HL-60 (cell line): ENCODE data around the gene ANKAR.

Experiments
- DNase-seq, 2 experiments: peaks; one replicate each; pipeline ENCODE4 v3.0.0-alpha.2; 2010 to 2020; ENCODE audit warnings: low read depth in 1 of 2, low spot score in 1 of 2
- H3K27ac ChIP-seq: fragments of 250-450 bp; sonication (Bioruptor Pico); replicated peaks from 2 replicates; pipeline ENCODE4 v1.5.1; 2020; ENCODE audit warnings: mild to moderate bottlenecking, moderate library complexity
- H3K27me3 ChIP-seq: fragments of 250-450 bp; sonication (Bioruptor Pico); 2 replicates; pipeline ENCODE4 v1.5.1; 2021; ENCODE audit warnings: mild to moderate bottlenecking, moderate library complexity; ENCODE audit not compliant: insufficient read depth, poor library complexity, severe bottlenecking
- H3K4me3 ChIP-seq: replicated peaks from 2 replicates; pipeline ENCODE4 v1.5.1; 2011; ENCODE audit warnings: mild to moderate bottlenecking, control low read depth, low read length; ENCODE audit not compliant: insufficient read depth
- CTCF ChIP-seq: IDR thresholded peaks from one replicate; pipeline ENCODE4 v1.5.1; 2011; ENCODE audit warnings: low read length, control low read depth, inconsistent platforms; ENCODE audit not compliant: insufficient read depth
- GABPA ChIP-seq: IDR thresholded peaks from 2 replicates; pipeline ENCODE4 v1.6.1; 2012; ENCODE audit warnings: low read depth
- POLR2AphosphoS5 ChIP-seq: IDR thresholded peaks from 2 replicates; pipeline ENCODE4 v1.6.1; 2012; ENCODE audit warnings: low read depth
- REST ChIP-seq: IDR thresholded peaks from 2 replicates; pipeline ENCODE4 v1.6.1; 2012; ENCODE audit warnings: low read depth; ENCODE audit not compliant: insufficient replicate concordance
- SPI1 ChIP-seq: IDR thresholded peaks from 2 replicates; pipeline ENCODE4 v1.6.1; 2012; ENCODE audit warnings: low read depth, mild to moderate bottlenecking, borderline replicate concordance

The ANKAR gene

DNA sequence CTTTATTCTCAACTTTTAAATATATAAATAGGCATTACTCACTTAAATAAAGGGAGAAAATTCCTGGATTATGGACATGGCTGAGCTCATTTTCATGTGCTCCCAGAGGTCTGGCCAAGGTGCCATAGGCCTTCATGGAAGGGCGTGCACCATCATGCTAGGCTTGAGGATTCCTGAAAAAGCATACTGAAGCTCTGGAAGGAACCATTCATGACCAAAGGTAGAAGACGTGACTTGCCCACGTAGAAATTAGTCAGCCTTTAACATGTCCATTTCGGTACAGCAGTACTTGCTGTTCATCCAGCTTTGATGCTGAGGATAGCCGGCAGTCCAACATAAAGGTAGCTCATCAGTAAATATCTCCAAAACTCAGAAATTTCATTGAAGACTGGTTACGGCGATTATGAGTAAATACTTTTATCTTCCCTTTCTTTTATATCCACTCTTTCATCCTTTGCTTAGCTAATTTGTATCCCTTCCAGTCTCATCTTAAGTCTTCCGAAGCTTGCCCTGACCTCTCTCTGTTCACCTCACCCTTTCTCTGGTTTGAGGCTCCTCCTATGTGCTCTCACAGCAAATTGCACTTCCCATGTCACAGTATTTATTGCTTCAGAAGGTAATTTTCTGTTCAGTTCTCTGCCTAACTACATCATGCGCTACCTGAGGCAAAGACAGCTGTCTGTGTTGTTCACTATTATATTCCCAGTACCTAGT is 45.5 kb upstream of the ANKAR start:
- H3K4me3 ChIP-seq, result no peak overlapping the region
- TF ChIP-seq POLR2AphosphoS5, result no peak
- no peak for TF ChIP-seq GABPA
- TF ChIP-seq SPI1, result no peak
- TF ChIP-seq CTCF, result no peak
- no peak for TF ChIP-seq REST
- H3K27me3 ChIP-seq, result no peaks in the 10 kb centered on the region
- H3K27ac ChIP-seq, result no peak overlapping the region
- no peak for DNase-seq

DNA sequence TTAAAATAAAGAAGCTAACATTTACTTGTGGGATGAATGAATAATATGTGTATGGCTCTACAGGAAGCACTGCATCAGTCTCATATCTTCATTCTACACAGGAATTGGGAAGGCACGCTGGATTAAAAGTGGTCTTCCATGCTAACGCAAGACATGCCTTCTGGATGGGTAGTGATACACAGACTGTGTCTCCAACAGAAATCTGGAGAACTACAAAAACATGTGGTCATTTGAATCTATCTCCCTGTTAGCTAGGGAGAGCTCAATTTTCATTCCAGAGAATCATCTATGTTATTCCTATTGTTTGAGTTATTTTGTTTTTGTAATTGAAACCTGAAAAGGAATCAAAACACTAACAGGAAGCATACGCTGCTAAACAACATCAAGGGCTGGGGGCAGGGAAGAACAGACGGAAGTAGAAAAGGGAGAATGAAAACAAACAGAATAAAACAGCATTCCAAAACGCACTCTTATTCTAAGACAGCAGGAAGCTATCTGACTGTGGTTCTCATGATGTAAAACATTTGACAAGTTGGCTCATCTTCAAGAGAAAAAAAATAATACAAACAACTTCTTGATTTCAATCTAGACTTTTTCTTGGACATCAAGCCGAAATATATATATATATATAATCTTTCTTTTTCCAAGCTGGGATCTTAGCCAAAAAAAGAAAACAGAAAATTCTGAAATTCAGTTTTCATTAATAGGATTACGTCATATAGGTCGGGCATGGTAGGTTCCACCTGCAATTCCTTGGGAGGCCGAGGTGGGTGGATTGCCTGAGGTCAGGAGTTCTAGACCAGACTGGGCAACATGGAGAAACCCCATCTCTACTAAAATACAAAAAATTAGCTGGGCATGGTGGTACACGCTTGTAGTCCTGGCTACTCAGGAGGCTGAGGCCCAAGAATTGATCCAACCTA is 44.7 kb upstream of the ANKAR start:
- Histone ChIP-seq H3K27ac (no peak overlapping the region), H3K27me3 (no peaks in the 10 kb centered on the region), H3K4me3 (no peak overlapping the region)
- TF ChIP-seq POLR2AphosphoS5 (no peak), GABPA (no peak), REST (no peak), CTCF (no peak), SPI1 (no peak)
- no peak for DNase-seq

DNA sequence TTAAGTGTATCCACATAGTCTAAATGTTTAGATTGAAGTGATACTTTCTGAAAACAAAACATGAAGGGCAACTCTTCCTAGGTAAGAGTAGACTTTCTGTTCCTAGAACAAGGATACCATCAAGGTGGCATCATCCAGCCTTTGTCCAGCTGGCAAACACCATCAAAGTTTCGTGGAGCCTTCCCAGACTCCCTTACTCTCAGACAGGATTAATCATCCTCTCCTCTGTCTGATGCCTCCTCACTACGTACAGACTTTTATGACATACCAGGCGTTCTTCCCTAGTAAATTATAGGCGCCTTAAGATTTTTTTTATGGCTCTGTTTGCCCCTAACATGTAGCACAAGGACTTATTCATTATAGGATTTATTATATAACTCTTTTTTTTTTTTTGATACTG is 42.6 kb upstream of the ANKAR start:
- Histone ChIP-seq H3K27ac (no peak overlapping the region), H3K27me3 (no peaks in the 10 kb centered on the region), H3K4me3 (no peak overlapping the region)
- TF ChIP-seq CTCF (no peak), REST (no peak), SPI1 (no peak)
- no peak for DNase-seq
